ENCODE results near the gene RBM33. TPM values are rescaled to one million over a fixed set of nuclear protein-coding genes. Genes with fewer than 3 reads are reported as not detected.

The RBM33 gene
- total RNA-seq, 2 experiments from 2014 or later = 69.8 to 74.6 TPM

- H3K36me3 Mint-ChIP-seq = peaks cover 57% of the 10 kb centered on the region
- H3K4me1 Mint-ChIP-seq = peaks cover 70% of the 10 kb centered on the region
- H3K27me3 Mint-ChIP-seq = no peaks in the 10 kb centered on the region
- no peak overlapping the region for H3K4me3 Mint-ChIP-seq
- no peak for DNase-seq
- no peak overlapping the region for H3K27ac Mint-ChIP-seq
- H3K9me3 Mint-ChIP-seq = no peaks in the 10 kb centered on the region
Observed at GRCh38 chr7:155761162-155761561, 116.7 kb downstream of the RBM33 start.

DNA sequence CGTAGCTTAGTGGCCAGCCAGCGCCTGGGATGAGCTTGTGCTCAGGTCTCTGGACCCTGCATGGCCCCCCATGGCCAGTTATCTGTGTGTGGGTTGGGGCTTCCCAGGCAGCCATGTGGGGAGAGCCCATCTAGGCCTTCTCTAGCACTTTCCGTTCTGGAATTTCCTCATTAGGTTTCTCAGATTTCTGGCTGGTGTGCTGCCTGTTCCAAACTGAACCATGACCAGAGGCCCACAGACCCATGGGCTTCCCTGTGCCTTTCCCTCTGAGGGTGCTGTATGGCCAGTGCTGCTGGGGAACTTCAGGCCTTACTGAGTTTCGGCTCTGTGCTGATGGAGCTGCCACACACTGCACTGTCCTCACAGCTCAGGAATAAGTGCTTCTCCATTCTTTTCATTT lies 117.6 kb downstream of the RBM33 start:
- H3K9me3 Mint-ChIP-seq = no peaks in the 10 kb centered on the region
- peak overlapping the region; percentile 60 for H3K27ac Mint-ChIP-seq
- DNase-seq = no peak
- peaks cover 62% of the 10 kb centered on the region for H3K4me1 Mint-ChIP-seq
- peaks cover 51% of the 10 kb centered on the region for H3K36me3 Mint-ChIP-seq
- H3K4me3 Mint-ChIP-seq = no peak overlapping the region
- H3K27me3 Mint-ChIP-seq = no peaks in the 10 kb centered on the region

GRCh38 chr7:155762655-155763054 lies 118.2 kb downstream of the RBM33 start:
- Mint-ChIP-seq H3K27ac (peak overlapping the region; percentile 99), H3K27me3 (no peaks in the 10 kb centered on the region), H3K4me1 (peaks cover 61% of the 10 kb centered on the region), H3K4me3 (peak overlapping the region; percentile 78), H3K9me3 (no peaks in the 10 kb centered on the region), H3K36me3 (peaks cover 52% of the 10 kb centered on the region)
- DNase-seq = no peak

- Mint-ChIP-seq H3K27me3 (no peaks in the 10 kb centered on the region), H3K4me3 (peak overlapping the region; percentile 78), H3K4me1 (peaks cover 62% of the 10 kb centered on the region), H3K27ac (peak overlapping the region; percentile 99), H3K9me3 (no peaks in the 10 kb centered on the region), H3K36me3 (peaks cover 50% of the 10 kb centered on the region)
- DNase-seq = no peak
Observed at GRCh38 chr7:155763122-155763521, 118.7 kb downstream of the RBM33 start.

DNA sequence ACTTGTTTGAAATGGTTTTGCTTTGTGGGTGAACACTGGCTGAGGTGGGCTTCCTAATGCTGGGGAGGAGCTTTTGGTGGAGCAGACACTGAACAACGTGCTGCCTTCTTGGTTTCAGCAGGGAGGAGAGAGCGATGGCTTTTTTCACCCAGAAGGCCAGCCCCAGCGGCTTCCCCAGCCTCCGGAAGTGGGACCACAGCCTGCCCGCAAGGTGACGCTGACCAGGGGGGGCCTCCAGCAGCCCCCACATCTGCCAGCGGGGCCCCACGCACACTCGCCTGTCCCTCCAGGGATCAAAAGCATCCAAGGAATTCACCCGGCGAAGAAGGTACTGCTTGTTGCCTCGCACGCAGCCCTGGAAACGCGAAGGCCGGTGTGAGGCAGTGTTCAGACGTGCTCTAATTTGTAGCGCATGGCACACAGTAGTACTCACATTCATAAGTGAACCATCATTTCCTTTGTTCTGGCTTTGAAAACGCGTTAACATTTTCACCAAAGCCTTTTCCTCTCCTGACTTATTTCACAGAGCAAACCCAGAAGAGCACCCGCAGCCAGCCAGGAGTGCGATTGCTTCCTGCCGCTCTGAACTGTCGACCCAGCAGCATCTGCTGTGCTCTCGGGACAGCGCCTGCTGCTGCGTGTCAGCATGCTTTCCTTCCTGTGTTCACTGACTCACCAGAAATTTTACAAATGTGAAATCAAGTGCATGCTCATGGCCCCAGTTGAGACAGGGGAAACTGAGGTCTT lies 119.4 kb downstream of the RBM33 start:
- Mint-ChIP-seq H3K4me1 (peaks cover 62% of the 10 kb centered on the region), H3K4me3 (peak overlapping the region; percentile 78), H3K27ac (peak overlapping the region; percentile 99), H3K27me3 (no peaks in the 10 kb centered on the region), H3K9me3 (no peaks in the 10 kb centered on the region), H3K36me3 (peaks cover 52% of the 10 kb centered on the region)
- DNase-seq = peak; percentile 74

DNA sequence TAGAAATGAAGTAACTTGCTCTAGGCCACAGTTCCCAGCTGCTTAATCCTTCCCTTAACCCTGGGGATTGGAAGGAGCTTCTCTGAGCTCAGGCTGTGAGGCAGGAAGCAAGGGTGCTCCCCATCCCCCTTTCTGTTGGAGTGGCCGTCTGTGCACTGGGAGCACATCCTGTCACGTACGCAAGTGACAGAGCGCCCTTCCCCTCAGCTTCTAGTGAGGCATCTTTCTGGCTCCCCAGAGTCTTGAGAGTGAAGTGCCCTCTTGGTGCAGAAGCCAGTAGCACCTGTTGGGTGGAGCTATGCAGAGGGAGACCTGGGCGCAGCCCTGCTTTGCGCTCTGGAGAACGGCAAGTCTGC lies 120.0 kb downstream of the RBM33 start:
- peak overlapping the region; percentile 99 for H3K27ac Mint-ChIP-seq
- no peaks in the 10 kb centered on the region for H3K9me3 Mint-ChIP-seq
- H3K36me3 Mint-ChIP-seq = peaks cover 54% of the 10 kb centered on the region
- peak; percentile 67 for DNase-seq
- H3K4me3 Mint-ChIP-seq = peak overlapping the region; percentile 78
- H3K4me1 Mint-ChIP-seq = peaks cover 62% of the 10 kb centered on the region
- no peaks in the 10 kb centered on the region for H3K27me3 Mint-ChIP-seq

DNA sequence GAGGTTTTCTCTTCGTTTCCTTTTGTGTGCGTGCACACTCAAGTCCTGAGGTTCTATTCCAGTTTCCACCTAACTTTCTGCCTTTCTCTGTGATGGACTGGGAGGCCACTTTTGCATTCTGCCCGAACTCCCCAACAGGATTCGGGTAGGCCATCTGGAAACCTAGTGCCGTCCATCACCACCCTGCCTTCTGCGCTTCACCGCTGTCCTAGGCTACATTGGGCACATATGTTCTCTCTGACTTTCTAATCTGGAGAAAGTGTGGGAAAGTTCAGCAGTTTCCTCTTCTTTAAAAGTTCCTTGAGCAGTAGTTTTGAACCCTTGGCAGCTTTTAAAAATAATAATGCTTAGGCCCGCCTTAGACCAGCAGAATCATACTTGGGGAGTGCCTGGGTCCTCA lies 121.0 kb downstream of the RBM33 start:
- DNase-seq = no peak
- H3K9me3 Mint-ChIP-seq = no peaks in the 10 kb centered on the region
- H3K27ac Mint-ChIP-seq = peak overlapping the region; percentile 16
- peaks cover 55% of the 10 kb centered on the region for H3K36me3 Mint-ChIP-seq
- H3K4me3 Mint-ChIP-seq = no peak overlapping the region
- H3K27me3 Mint-ChIP-seq = no peaks in the 10 kb centered on the region
- H3K4me1 Mint-ChIP-seq = peaks cover 61% of the 10 kb centered on the region

DNA sequence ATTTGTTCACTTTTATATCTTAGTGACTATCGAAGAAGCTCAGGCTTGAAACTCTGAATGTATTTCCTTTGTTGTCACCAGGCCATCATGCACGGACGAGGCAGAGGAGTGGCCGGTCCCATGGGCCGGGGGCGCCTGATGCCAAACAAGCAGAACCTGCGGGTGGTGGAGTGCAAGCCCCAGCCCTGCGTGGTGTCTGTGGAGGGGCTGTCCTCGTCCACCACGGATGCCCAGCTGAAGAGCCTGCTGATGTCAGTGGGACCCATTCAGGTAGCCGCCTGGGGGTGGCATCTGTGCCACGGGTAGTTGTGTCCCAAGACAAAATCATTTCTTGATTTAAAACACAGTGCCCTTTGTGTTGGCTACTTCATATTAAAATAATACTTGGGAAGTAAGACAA lies 121.9 kb downstream of the RBM33 start:
- Mint-ChIP-seq H3K4me1 (peaks cover 56% of the 10 kb centered on the region), H3K36me3 (peaks cover 54% of the 10 kb centered on the region), H3K27ac (no peak overlapping the region), H3K9me3 (no peaks in the 10 kb centered on the region), H3K27me3 (no peaks in the 10 kb centered on the region), H3K4me3 (no peak overlapping the region)
- DNase-seq = no peak

- no peak for DNase-seq
- H3K27ac Mint-ChIP-seq = peak overlapping the region; percentile 9
- H3K9me3 Mint-ChIP-seq = no peaks in the 10 kb centered on the region
- H3K4me3 Mint-ChIP-seq = no peak overlapping the region
- no peaks in the 10 kb centered on the region for H3K27me3 Mint-ChIP-seq
- H3K36me3 Mint-ChIP-seq = peaks cover 49% of the 10 kb centered on the region
- peaks cover 47% of the 10 kb centered on the region for H3K4me1 Mint-ChIP-seq
Observed at GRCh38 chr7:155766966-155767916, 122.8 kb downstream of the RBM33 start.

- no peak overlapping the region for H3K27ac Mint-ChIP-seq
- H3K36me3 Mint-ChIP-seq = peaks cover 39% of the 10 kb centered on the region
- H3K9me3 Mint-ChIP-seq = no peaks in the 10 kb centered on the region
Observed at GRCh38 chr7:155769701-155770100, 125.2 kb downstream of the RBM33 start.

DNA sequence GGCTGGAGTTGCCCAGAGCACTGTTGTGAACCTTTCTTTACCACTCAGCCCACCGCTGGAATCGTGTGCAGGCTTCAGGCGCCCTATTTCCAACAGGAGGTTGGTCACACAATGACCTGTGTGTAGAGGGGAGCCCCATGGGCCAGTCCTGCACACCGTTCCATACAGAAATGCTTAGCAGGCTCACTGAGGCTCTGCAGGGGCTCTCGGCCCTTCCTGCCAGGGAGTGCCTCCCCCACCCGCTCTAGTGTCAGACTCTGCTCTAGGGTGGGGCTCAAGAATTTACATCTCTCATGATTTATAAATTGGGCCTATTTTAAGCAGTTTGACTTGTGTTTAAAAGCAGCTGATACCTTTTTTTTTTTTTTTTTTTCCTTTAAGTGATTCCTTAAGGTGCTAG lies 125.8 kb downstream of the RBM33 start:
- no peaks in the 10 kb centered on the region for H3K27me3 Mint-ChIP-seq
- H3K27ac Mint-ChIP-seq = no peak overlapping the region
- DNase-seq = no peak
- peaks cover 19% of the 10 kb centered on the region for H3K4me1 Mint-ChIP-seq
- peaks cover 40% of the 10 kb centered on the region for H3K36me3 Mint-ChIP-seq
- H3K9me3 Mint-ChIP-seq = no peaks in the 10 kb centered on the region
- no peak overlapping the region for H3K4me3 Mint-ChIP-seq

More at GRCh38 chr7:155769701-155770100, 125.2 kb downstream of the RBM33 start:
- Mint-ChIP-seq H3K4me1 (peaks cover 22% of the 10 kb centered on the region), H3K27me3 (no peaks in the 10 kb centered on the region), H3K4me3 (no peak overlapping the region)
- DNase-seq = no peak

DNA sequence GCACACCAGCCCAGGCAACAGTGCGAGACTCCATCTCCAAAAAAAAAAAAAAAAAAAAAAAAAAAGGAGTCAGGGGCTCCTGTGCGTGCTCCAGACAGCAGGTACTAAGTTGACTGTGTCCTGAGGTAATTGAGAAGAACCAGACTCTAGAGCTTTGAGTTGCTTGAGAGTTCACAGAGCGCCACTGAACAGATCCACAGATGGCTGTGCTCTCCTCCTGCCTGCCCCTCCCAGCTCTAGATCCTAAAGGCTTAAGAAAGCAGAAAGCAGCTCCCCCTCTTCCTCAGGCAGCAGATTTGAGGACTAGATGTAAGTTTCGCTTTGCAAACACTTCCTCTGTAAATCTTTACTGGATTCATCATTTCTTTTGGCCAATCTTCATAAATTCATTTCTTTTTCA lies 129.1 kb downstream of the RBM33 start:
- Mint-ChIP-seq H3K4me3 (no peak overlapping the region), H3K27me3 (no peaks in the 10 kb centered on the region), H3K9me3 (no peaks in the 10 kb centered on the region), H3K4me1 (peaks cover 2% of the 10 kb centered on the region), H3K36me3 (peaks cover 33% of the 10 kb centered on the region), H3K27ac (no peak overlapping the region)
- no peak for DNase-seq

DNA sequence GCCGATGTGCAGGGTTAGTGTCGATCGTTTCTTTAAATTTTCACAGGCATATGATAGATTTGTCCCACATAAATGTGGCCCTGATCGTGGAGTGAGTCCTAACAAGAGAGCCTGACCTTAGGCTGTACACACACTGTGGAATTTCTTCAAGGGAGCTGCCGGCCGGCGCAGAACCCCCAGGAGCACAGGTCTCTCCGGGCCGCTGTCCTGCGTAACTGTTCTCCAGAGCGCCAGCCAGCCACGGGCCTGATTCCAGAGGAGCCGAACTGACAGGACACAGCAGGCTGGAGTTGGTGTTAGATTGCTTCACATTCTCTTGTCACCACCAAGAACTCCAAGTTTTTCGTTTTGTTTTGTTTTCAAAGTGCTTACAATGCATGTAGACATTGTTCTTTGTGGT lies 130.5 kb downstream of the RBM33 start:
- H3K27me3 Mint-ChIP-seq = no peaks in the 10 kb centered on the region
- no peaks in the 10 kb centered on the region for H3K9me3 Mint-ChIP-seq
- peaks cover 2% of the 10 kb centered on the region for H3K4me1 Mint-ChIP-seq
- peaks cover 26% of the 10 kb centered on the region for H3K36me3 Mint-ChIP-seq
- DNase-seq = no peak
- no peak overlapping the region for H3K27ac Mint-ChIP-seq
- no peak overlapping the region for H3K4me3 Mint-ChIP-seq

DNA sequence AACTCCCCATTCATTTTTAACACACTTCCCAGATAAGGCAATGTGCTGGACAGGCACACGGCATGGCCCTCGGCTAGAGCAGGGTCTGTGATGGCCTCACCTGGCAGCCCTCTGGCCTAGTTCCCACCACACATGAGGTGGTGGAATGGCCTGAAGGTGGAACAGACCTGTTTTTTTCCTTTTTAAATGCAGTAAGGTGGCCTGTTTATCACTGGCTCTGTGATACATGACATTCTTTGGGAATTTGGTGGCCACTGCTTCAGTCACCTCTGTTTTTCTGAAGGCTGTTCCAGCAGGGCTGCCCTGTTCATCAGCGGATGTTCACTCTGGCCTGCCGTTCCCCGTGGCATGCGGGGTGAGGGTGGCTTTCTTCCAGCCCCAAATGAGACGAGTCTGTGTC lies 131.2 kb downstream of the RBM33 start:
- Mint-ChIP-seq H3K27me3 (no peaks in the 10 kb centered on the region), H3K4me3 (no peak overlapping the region), H3K9me3 (no peaks in the 10 kb centered on the region), H3K4me1 (peaks cover 2% of the 10 kb centered on the region), H3K36me3 (peaks cover 29% of the 10 kb centered on the region), H3K27ac (no peak overlapping the region)
- no peak for DNase-seq

DNA sequence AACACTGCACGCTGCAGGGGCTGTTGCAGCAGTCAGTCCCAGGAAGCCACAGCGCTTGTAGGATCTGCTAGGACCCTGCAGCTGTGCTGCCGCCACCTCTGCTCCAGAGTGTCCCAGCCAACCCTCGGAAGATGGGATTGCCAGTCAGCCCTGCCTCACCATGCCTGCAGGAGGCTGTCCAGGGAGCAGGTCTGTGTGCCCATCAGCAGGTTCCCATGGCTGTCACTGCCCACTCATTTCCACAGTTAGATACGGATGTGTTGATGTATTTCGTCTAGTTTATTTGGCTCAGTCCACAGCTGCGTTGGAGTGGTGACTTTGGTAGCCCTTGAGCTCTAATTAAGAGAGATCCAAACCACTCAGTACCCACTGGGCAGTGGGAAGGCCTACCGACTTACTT lies 132.1 kb downstream of the RBM33 start:
- Mint-ChIP-seq H3K27me3 (no peaks in the 10 kb centered on the region), H3K4me3 (no peak overlapping the region), H3K27ac (no peak overlapping the region), H3K36me3 (peaks cover 32% of the 10 kb centered on the region), H3K4me1 (no peaks in the 10 kb centered on the region), H3K9me3 (no peaks in the 10 kb centered on the region)
- no peak for DNase-seq
